HCT116 (cell line): ENCODE data around the gene HRNR. TPM values are rescaled to one million over a fixed set of nuclear protein-coding genes. Genes with fewer than 3 reads are reported as not detected.

Experiments
- ATAC-seq: fragments of 200-7000 bp; cut with Tn5 transposase; 2 replicates; pipeline ENCODE4 v1.9.1; 2020; ENCODE audit warnings: mild to moderate bottlenecking, moderate library complexity
- BruUV-seq: library from RNA; stranded (reverse); fragments of 400-500 nt; replicated peaks from 2 replicates; lab custom pipeline; 2021; lab: Mats Ljungman, UMichigan
- CTCF ChIA-PET: fragments of 300-600 bp; sonication (Branson Sonifier 250); formaldehyde crosslinking; loops from one replicate; lab custom pipeline; 2021; ENCODE audit warnings: antibody characterized with exemption; lab: Charles Lee
- POLR2A ChIA-PET: fragments of 300-600, 350-600 bp; sonication (Branson Sonifier 250); formaldehyde crosslinking; loops from one replicate; lab custom pipeline; 2021; ENCODE audit warnings: antibody characterized with exemption; lab: Charles Lee
- RAD21 ChIA-PET, 2 experiments: fragments of 300-600 bp; sonication (Branson Sonifier 250); formaldehyde crosslinking; loops; one replicate each; lab custom pipeline; 2023; ENCODE audit warnings: low total read pairs in 2 of 2; ENCODE audit not compliant: uncharacterized antibody in 2 of 2, unreplicated experiment in 2 of 2, low non-redundant PET in 1 of 2; lab: Charles Lee
- DNase-seq: peaks from one replicate; pipeline ENCODE4 v3.0.0-alpha.2; 2010; ENCODE audit warnings: low read depth, low spot score
- H2AFZ ChIP-seq: fragments of 200-600 bp; shearing (Covaris generic), sonication (generic); 2 replicates; pipeline ENCODE4 v1.6.1; 2017; ENCODE audit warnings: low read depth, mixed run types, mixed read lengths, antibody characterized with exemption, low read length; ENCODE audit not compliant: poor library complexity, severe bottlenecking
- H3K27ac ChIP-seq: 2 replicates; pipeline ENCODE4 v1.5.1; 2012; ENCODE audit warnings: low read depth, low read length
- H3K27me3 ChIP-seq: fragments of 200-600 bp; sonication (generic); 2 replicates; pipeline ENCODE4 v1.6.1; 2016; ENCODE audit warnings: mixed run types, low read length, mixed read lengths; ENCODE audit not compliant: insufficient read depth
- H3K36me3 ChIP-seq, 2 experiments: fragments of 200-500 bp in 1 of 2; fragments of 200-600 bp in 1 of 2; sonication (Bioruptor generic) in 1 of 2; sonication (generic) in 1 of 2; 2 replicates each; pipeline versions ENCODE4 v1.5.1 to v1.6.1; 2014 to 2016; ENCODE audit warnings: low read length in 2 of 2, inconsistent platforms in 1 of 2, mixed read lengths in 1 of 2, mixed run types in 1 of 2; ENCODE audit not compliant: insufficient read depth in 2 of 2, control insufficient read depth in 1 of 2
- H3K4me1 ChIP-seq, 2 experiments: fragments of 200-600 bp in 1 of 2; sonication (generic) in 1 of 2; 2 replicates each; pipeline versions ENCODE4 v1.5.1 to v1.6.1; 2012 to 2017; ENCODE audit warnings: low read length in 2 of 2, inconsistent platforms in 1 of 2, mild to moderate bottlenecking in 1 of 2, mixed read lengths in 1 of 2, mixed run types in 1 of 2, moderate library complexity in 1 of 2; ENCODE audit not compliant: insufficient read depth in 2 of 2, control insufficient read depth in 1 of 2
- H3K4me2 ChIP-seq: fragments of 200-600 bp; sonication (generic); 2 replicates; pipeline ENCODE4 v1.6.1; 2017; ENCODE audit warnings: mixed run types, low read length, mixed read lengths
- H3K4me3 ChIP-seq, 2 experiments: fragments of 200-600 bp in 1 of 2; sonication (generic) in 1 of 2; replicated peaks in 1 of 2; 2 replicates each; pipeline ENCODE4 v1.5.1; 2011 to 2016; ENCODE audit warnings: low read length in 2 of 2, control low read depth in 1 of 2, low read depth in 1 of 2, mild to moderate bottlenecking in 1 of 2, mixed read lengths in 1 of 2, mixed run types in 1 of 2
- H3K79me2 ChIP-seq: fragments of 200-600 bp; sonication (generic); 2 replicates; pipeline ENCODE4 v1.6.1; 2017; ENCODE audit warnings: mild to moderate bottlenecking, mixed run types, low read length, moderate library complexity, mixed read lengths; ENCODE audit not compliant: insufficient read depth
- H3K9ac ChIP-seq: fragments of 200-600 bp; sonication (generic); 2 replicates; pipeline ENCODE4 v1.6.1; 2016; ENCODE audit warnings: low read length, mixed read lengths
- H3K9me2 ChIP-seq: fragments of 200-600 bp; sonication (generic), shearing (Covaris generic); 2 replicates; pipeline ENCODE4 v1.6.1; 2017; ENCODE audit warnings: mixed run types, mild to moderate bottlenecking, moderate library complexity; ENCODE audit not compliant: insufficient read depth
- H3K9me3 ChIP-seq, 2 experiments: fragments of 200-500 bp in 1 of 2; fragments of 200-600 bp in 1 of 2; sonication (Bioruptor generic) in 1 of 2; sonication (generic) in 1 of 2; 2 replicates each; pipeline ENCODE4 v1.6.1; 2014 to 2017; ENCODE audit warnings: low read length in 2 of 2, mixed read lengths in 2 of 2, inconsistent platforms in 1 of 2, low read depth in 1 of 2, mild to moderate bottlenecking in 1 of 2, mixed run types in 1 of 2, moderate library complexity in 1 of 2; ENCODE audit not compliant: control insufficient read depth in 1 of 2, insufficient read depth in 1 of 2
- H4K20me1 ChIP-seq: fragments of 200-600 bp; sonication (generic), shearing (Covaris generic); 2 replicates; pipeline ENCODE4 v1.6.1; 2017; ENCODE audit warnings: mixed run types, mild to moderate bottlenecking, moderate library complexity; ENCODE audit not compliant: insufficient read depth
- CBX3 ChIP-seq: IDR thresholded peaks from 2 replicates; pipeline ENCODE4 v1.6.1; 2012; ENCODE audit warnings: low read depth
- CEBPB ChIP-seq: IDR thresholded peaks from 2 replicates; pipeline ENCODE4 v1.6.1; 2012; ENCODE audit warnings: low read depth
- ELF1 ChIP-seq: IDR thresholded peaks from 2 replicates; pipeline ENCODE4 v1.6.1; 2012; ENCODE audit warnings: low read depth, borderline replicate concordance
- EZH2 ChIP-seq: fragments of 200-600 bp; sonication (generic); IDR thresholded peaks from 2 replicates; pipeline ENCODE4 v1.6.1; 2017; ENCODE audit warnings: antibody characterized with exemption, mixed run types
- FOSL1 ChIP-seq: IDR thresholded peaks from 2 replicates; pipeline ENCODE4 v1.6.1; 2012; ENCODE audit warnings: low read depth
- JUND ChIP-seq: IDR thresholded peaks from 2 replicates; pipeline ENCODE4 v1.6.1; 2012
- POLR2AphosphoS5 ChIP-seq: IDR thresholded peaks from 2 replicates; pipeline ENCODE4 v1.6.1; 2011; ENCODE audit warnings: mild to moderate bottlenecking, low read depth, low read length, moderate library complexity
- RAD21 ChIP-seq: IDR thresholded peaks from 2 replicates; pipeline ENCODE4 v1.6.1; 2012; ENCODE audit warnings: low read depth, mild to moderate bottlenecking
- SIN3A ChIP-seq: IDR thresholded peaks from 2 replicates; pipeline ENCODE4 v1.6.1; 2012; ENCODE audit warnings: low read depth
- SP1 ChIP-seq: IDR thresholded peaks from 2 replicates; pipeline ENCODE4 v1.6.1; 2012; ENCODE audit warnings: low read depth
- TCF7L2 ChIP-seq: IDR thresholded peaks from 2 replicates; pipeline ENCODE4 v1.7.0; 2011; ENCODE audit warnings: borderline replicate concordance, inconsistent platforms; ENCODE audit not compliant: insufficient read depth, insufficient read length; ENCODE audit errors: extremely low read depth
- YY1 ChIP-seq: IDR thresholded peaks from 2 replicates; pipeline ENCODE4 v1.6.1; 2011; ENCODE audit warnings: low read length, low read depth, moderate library complexity, mild to moderate bottlenecking; ENCODE audit not compliant: insufficient replicate concordance; ENCODE audit errors: extremely low read depth
- ZFX ChIP-seq: fragments of 450-650 bp; IDR thresholded peaks from 2 replicates; pipeline ENCODE4 v1.6.1; 2017
- ZNF274 ChIP-seq: fragments of 200-500 bp; sonication (Bioruptor generic); IDR thresholded peaks from 2 replicates; pipeline ENCODE4 v1.6.1; 2014; ENCODE audit warnings: mild to moderate bottlenecking, low read depth, low read length, inconsistent platforms
- intact Hi-C: fragments of 100-400 bp; cut with micrococcal nuclease; formaldehyde crosslinking; loops from 2 replicates; pipeline ENCODE4 v1.10.0; 2022
- total RNA-seq: library from RNA; stranded (reverse); gene quantifications from one replicate; pipeline ENCODE4 v1.2.1, GENCODE V29; 2021; ENCODE audit not compliant: unreplicated experiment
- TF ChIP-seq, protein P1 (sequence below): IDR thresholded peaks from 2 replicates; pipeline ENCODE4 v1.6.1; 2012
- TF ChIP-seq, protein P2 (sequence below): IDR thresholded peaks from 2 replicates; pipeline ENCODE4 v1.6.1; 2011; ENCODE audit warnings: mild to moderate bottlenecking, low read length, moderate library complexity; ENCODE audit not compliant: insufficient replicate concordance; ENCODE audit errors: extremely low read depth
- TF ChIP-seq, protein P3 (sequence below): IDR thresholded peaks from 2 replicates; pipeline ENCODE4 v1.6.1; 2012
- TF ChIP-seq, protein P4 (sequence below): IDR thresholded peaks from 2 replicates; pipeline ENCODE4 v1.6.1; 2012; ENCODE audit warnings: low read depth
- TF ChIP-seq, protein P5 (sequence below), 3 experiments: fragments of 200-600 bp in 1 of 3; sonication (generic) in 1 of 3; IDR thresholded peaks in 2 of 3; conservative IDR thresholded peaks in 1 of 3; 2 replicates each; pipeline ENCODE4 v1.5.1; 2012 to 2017; ENCODE audit warnings: low read depth in 2 of 3, low read length in 2 of 3, antibody characterized with exemption in 1 of 3, borderline replicate concordance in 1 of 3, control low read depth in 1 of 3, mild to moderate bottlenecking in 1 of 3, mixed read lengths in 1 of 3, mixed run types in 1 of 3, moderate library complexity in 1 of 3; ENCODE audit not compliant: insufficient read depth in 1 of 3

Gene HRNR
- total RNA-seq, 1 experiment from 2014 or later = not detected

DNA sequence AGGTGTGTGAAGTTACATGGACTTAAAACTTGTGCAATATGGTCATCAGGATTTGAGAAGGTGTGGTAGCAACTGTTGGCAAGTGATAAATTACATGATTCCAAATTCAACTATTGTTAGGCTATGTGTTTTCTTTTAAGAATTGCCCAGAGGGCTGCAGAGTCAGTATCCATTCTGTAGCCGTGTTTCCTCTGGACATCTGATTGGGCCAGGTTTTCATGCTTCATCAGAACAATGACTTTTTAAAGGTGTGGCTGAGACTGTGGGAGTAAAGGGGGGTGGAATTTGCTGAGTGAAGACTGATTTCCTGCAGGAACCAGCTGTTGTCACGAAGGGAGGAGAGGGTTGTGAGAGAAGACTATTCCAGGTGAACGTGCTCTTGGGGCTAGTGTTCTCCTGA, 1.7 kb upstream of the HRNR start:
- POLR2A ChIA-PET = no interaction called here
- intact Hi-C loops = no loop called here
- BruUV-seq = no TSS peak
- no peaks in the 10 kb centered on the region for H3K9me3 ChIP-seq
- CTCF ChIA-PET = no interaction called here
- no peaks in the 10 kb centered on the region for H3K79me2 ChIP-seq
- H3K9me2 ChIP-seq = no peaks in the 10 kb centered on the region
- no peak overlapping the region for H3K27ac ChIP-seq
- RAD21 ChIA-PET = no interaction called here
- H3K4me2 ChIP-seq = no peak overlapping the region
- peaks cover 63% of the 10 kb centered on the region for H3K27me3 ChIP-seq
- H3K4me1 ChIP-seq = no peaks in the 10 kb centered on the region
- no peak overlapping the region for H3K9ac ChIP-seq
- H4K20me1 ChIP-seq = no peaks in the 10 kb centered on the region
- TF ChIP-seq FOSL1 = no peak
- TF ChIP-seq EZH2 = no peak
- no peak for TF ChIP-seq ZFX
- TF ChIP-seq CBX3 = no peak
- no peak for TF ChIP-seq ELF1
- TF ChIP-seq, protein P1, sequence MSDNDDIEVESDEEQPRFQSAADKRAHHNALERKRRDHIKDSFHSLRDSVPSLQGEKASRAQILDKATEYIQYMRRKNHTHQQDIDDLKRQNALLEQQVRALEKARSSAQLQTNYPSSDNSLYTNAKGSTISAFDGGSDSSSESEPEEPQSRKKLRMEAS = no peak
- TF ChIP-seq JUND = no peak
- no peak for TF ChIP-seq RAD21
- TF ChIP-seq, protein P2, sequence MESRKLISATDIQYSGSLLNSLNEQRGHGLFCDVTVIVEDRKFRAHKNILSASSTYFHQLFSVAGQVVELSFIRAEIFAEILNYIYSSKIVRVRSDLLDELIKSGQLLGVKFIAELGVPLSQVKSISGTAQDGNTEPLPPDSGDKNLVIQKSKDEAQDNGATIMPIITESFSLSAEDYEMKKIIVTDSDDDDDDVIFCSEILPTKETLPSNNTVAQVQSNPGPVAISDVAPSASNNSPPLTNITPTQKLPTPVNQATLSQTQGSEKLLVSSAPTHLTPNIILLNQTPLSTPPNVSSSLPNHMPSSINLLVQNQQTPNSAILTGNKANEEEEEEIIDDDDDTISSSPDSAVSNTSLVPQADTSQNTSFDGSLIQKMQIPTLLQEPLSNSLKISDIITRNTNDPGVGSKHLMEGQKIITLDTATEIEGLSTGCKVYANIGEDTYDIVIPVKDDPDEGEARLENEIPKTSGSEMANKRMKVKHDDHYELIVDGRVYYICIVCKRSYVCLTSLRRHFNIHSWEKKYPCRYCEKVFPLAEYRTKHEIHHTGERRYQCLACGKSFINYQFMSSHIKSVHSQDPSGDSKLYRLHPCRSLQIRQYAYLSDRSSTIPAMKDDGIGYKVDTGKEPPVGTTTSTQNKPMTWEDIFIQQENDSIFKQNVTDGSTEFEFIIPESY = no peak
- TF ChIP-seq, protein P3, sequence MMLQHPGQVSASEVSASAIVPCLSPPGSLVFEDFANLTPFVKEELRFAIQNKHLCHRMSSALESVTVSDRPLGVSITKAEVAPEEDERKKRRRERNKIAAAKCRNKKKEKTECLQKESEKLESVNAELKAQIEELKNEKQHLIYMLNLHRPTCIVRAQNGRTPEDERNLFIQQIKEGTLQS = no peak
- no peak for TF ChIP-seq SIN3A
- TF ChIP-seq, protein P4, sequence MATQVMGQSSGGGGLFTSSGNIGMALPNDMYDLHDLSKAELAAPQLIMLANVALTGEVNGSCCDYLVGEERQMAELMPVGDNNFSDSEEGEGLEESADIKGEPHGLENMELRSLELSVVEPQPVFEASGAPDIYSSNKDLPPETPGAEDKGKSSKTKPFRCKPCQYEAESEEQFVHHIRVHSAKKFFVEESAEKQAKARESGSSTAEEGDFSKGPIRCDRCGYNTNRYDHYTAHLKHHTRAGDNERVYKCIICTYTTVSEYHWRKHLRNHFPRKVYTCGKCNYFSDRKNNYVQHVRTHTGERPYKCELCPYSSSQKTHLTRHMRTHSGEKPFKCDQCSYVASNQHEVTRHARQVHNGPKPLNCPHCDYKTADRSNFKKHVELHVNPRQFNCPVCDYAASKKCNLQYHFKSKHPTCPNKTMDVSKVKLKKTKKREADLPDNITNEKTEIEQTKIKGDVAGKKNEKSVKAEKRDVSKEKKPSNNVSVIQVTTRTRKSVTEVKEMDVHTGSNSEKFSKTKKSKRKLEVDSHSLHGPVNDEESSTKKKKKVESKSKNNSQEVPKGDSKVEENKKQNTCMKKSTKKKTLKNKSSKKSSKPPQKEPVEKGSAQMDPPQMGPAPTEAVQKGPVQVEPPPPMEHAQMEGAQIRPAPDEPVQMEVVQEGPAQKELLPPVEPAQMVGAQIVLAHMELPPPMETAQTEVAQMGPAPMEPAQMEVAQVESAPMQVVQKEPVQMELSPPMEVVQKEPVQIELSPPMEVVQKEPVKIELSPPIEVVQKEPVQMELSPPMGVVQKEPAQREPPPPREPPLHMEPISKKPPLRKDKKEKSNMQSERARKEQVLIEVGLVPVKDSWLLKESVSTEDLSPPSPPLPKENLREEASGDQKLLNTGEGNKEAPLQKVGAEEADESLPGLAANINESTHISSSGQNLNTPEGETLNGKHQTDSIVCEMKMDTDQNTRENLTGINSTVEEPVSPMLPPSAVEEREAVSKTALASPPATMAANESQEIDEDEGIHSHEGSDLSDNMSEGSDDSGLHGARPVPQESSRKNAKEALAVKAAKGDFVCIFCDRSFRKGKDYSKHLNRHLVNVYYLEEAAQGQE = no peak
- no peak for TF ChIP-seq SP1
- TF ChIP-seq TCF7L2 = no peak
- no peak for TF ChIP-seq POLR2AphosphoS5
- no peak for TF ChIP-seq ZNF274
- TF ChIP-seq, protein P5, sequence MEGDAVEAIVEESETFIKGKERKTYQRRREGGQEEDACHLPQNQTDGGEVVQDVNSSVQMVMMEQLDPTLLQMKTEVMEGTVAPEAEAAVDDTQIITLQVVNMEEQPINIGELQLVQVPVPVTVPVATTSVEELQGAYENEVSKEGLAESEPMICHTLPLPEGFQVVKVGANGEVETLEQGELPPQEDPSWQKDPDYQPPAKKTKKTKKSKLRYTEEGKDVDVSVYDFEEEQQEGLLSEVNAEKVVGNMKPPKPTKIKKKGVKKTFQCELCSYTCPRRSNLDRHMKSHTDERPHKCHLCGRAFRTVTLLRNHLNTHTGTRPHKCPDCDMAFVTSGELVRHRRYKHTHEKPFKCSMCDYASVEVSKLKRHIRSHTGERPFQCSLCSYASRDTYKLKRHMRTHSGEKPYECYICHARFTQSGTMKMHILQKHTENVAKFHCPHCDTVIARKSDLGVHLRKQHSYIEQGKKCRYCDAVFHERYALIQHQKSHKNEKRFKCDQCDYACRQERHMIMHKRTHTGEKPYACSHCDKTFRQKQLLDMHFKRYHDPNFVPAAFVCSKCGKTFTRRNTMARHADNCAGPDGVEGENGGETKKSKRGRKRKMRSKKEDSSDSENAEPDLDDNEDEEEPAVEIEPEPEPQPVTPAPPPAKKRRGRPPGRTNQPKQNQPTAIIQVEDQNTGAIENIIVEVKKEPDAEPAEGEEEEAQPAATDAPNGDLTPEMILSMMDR (IDR thresholded peaks at IDR 0.05 in 2 of 3, conservative IDR thresholded peaks at IDR 0.05 in 1 of 3; ENCODE audit: borderline replicate concordance in 1 of 3, insufficient read depth in 1 of 3, low read depth in 2 of 3, low read length in 2 of 3) = no peak
- no peak for TF ChIP-seq CEBPB
- no peak for TF ChIP-seq YY1
- TF ChIP-seq, all 23 proteins: peak for 0
- DNase-seq = no peak
- Histone ChIP-seq H2AFZ (no peak overlapping the region), H3K4me3 (no peak overlapping the region), H3K36me3 (no peaks in the 10 kb centered on the region)
- no peak for ATAC-seq
